GM20000 (cell line): ENCODE measurements around the gene KCNAB1.

Source experiments
- DNase-seq: peaks from one replicate; pipeline ENCODE4 v3.0.0; 2012; ENCODE audit warnings: low spot score
- TF ChIP-seq, protein P1 (sequence below): IDR thresholded peaks from 2 replicates; pipeline ENCODE4 v1.5.1; 2012; ENCODE audit warnings: mild to moderate bottlenecking, control low read depth; ENCODE audit errors: extremely low read depth, missing control alignments

Gene KCNAB1

DNA sequence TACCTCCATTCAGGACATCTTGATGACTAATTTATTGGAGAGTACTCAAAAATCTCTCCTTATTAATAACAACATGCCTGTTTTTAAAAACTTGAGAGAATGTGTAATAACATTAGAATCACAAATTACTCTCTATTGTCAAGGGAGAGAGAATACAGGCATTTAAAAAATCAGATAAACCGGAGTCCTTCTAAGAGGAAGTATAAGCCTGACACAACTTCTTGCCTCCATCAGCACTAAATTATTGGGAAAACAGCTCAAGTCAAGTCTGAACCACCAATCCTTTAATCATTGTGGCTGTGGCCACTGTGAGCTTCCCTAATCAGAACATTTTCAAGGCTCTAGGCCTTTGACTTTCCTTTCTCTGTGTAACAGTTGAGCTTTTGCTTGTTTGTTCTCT lies 396.6 kb downstream of the KCNAB1 start:
- DNase-seq = no peak

DNA sequence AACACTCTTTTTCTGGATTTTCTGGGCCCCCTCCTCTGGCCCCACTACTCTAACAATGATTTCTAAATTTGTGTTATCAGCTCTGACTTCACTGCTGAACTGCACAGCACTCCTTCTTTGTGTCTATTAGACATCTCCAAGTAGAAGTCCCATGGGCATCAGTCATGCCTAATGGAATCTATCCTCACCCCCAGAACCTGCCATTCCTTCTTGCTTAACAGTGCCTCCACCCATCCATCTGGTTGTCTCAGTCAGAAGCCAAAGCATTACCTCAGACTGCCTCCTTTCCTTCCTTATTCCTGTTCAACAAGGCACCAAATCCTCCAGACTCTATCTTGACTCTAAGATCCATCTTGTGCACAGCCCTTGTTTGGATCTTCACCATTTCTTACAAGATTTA lies 398.3 kb downstream of the KCNAB1 start:
- TF ChIP-seq, protein P1, sequence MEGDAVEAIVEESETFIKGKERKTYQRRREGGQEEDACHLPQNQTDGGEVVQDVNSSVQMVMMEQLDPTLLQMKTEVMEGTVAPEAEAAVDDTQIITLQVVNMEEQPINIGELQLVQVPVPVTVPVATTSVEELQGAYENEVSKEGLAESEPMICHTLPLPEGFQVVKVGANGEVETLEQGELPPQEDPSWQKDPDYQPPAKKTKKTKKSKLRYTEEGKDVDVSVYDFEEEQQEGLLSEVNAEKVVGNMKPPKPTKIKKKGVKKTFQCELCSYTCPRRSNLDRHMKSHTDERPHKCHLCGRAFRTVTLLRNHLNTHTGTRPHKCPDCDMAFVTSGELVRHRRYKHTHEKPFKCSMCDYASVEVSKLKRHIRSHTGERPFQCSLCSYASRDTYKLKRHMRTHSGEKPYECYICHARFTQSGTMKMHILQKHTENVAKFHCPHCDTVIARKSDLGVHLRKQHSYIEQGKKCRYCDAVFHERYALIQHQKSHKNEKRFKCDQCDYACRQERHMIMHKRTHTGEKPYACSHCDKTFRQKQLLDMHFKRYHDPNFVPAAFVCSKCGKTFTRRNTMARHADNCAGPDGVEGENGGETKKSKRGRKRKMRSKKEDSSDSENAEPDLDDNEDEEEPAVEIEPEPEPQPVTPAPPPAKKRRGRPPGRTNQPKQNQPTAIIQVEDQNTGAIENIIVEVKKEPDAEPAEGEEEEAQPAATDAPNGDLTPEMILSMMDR = no peak
- DNase-seq = no peak

More for the DNA sequence above, 396.6 kb downstream of the KCNAB1 start:
- TF ChIP-seq, protein P1 = no peak

DNA sequence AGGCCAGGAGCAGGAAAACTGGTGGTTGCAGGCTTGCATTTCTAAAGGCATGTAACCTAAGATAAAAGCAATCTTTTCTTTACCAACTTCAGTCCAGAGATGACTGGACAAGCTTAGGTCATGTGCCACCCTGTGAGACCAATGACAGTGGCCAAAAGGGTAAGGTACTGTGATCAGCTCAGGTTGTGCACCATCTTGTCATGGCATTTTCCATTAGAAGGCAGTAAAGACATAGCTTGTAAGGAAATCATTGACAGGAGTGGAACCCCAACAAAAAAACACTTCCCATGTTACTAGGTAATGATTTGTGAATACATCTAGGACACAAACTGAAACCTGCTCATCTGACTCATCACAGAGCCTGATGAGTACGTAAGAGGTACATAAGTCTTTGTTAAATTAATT lies 399.4 kb downstream of the KCNAB1 start:
- TF ChIP-seq, protein P1 = no peak
- DNase-seq = no peak

DNA sequence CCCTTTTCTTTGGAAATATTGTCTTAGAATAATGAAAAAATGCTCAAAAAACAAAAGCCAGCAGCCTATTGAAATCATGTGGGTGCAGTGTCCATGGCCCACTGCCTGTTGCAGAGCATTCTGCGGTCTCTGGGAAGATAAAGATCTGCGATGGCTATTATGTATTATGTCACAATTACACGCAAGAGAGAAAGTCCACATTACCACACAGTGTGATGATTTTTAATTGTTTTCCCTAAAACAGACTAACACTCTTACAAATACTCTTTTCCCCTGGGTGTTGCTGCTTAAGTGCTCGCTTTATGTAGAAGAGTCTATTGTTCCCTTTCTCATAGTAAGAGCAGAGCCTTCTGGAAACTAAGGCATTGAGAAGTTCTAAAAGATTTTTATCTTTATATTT lies 402.3 kb downstream of the KCNAB1 start:
- TF ChIP-seq, protein P1 = no peak
- no peak for DNase-seq

DNA sequence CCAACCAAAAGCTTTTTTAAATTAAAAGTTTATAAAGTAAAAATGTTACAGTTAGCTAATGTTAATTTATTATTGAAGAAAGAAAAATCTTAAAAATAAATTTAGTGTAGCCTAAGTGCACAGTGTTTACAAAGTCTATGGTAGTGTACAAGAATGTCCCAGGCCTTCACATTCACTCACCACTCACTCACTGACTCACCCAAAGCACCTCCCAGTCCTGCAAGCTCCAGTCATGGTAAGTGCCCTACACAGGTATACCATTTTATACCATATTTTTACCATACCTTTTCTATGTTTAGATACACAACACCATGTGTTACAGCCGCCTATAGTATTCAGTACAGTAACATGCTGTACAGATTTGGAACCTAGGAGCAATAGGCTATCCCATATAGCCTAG lies 405.4 kb downstream of the KCNAB1 start:
- DNase-seq = no peak
- TF ChIP-seq, protein P1 = no peak

DNA sequence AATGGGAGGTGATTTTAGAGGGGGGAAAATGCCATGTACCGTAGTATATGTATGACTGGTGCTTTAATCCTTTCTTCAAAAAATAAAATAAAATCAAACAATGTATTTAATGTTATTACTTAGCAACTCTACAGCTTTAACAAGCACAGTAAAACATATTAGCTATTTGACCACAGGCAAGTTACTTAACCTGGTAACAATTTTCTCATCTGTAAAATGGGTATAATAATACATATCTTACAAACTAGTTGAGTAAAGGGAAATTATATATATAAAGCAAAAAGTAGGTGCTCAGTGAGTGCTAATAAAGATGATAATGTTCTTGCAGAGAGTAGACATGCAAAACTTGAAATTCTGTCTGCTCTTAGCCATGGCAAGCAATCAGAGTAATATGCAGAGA lies 406.7 kb downstream of the KCNAB1 start:
- TF ChIP-seq, protein P1 = no peak
- DNase-seq = no peak

DNA sequence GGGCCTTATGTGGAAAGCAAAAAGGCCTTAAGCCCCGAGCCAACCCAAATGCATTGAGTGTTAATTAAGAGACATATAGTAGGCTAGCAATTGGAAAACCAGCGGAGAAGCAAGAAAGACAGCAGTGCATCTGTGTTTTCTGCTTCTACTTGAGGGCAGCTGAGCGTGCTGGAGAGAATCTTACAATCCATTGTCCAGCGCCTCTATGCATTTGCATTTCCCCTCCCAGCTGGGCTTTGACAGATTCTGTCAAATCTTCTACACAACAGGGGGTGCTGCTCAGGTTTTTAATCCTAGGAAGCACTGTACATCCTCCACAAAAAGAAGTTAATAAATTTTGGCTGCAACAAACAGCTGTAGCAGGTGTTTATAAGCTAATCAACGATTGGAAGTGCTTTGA lies 410.6 kb downstream of the KCNAB1 start:
- TF ChIP-seq, protein P1 = no peak

More for the DNA sequence above, 410.6 kb downstream of the KCNAB1 start:
- DNase-seq = no peak
